WTC11 (cell line): ENCODE measurements around the gene SNX1. TPM values are rescaled to one million over a fixed set of nuclear protein-coding genes. Genes with fewer than 3 reads are reported as not detected.

Experiments
- ATAC-seq: fragments of 200-7000 bp; cut with Tn5 transposase; 2 replicates; pipeline ENCODE4 v1.10.0; 2021; ENCODE audit warnings: mild to moderate bottlenecking, moderate library complexity
- CTCF ChIA-PET: fragments of 300-600 bp; sonication (Branson Sonifier 250); formaldehyde crosslinking; loops from one replicate; lab custom pipeline; 2021; ENCODE audit warnings: antibody characterized with exemption; lab: Charles Lee
- POLR2A ChIA-PET: fragments of 350-600 bp; sonication (Branson Sonifier 250); formaldehyde crosslinking; loops from one replicate; lab custom pipeline; 2021; ENCODE audit warnings: antibody characterized with exemption; lab: Charles Lee
- DNase-seq: peaks from one replicate; pipeline ENCODE4 v3.0.0; 2021; ENCODE audit warnings: low spot score
- H3K27ac Mint-ChIP-seq: 2 replicates; pipeline ENCODE4 v1.8.0; 2021; ENCODE audit warnings: mixed read lengths
- H3K27me3 Mint-ChIP-seq: 2 replicates; pipeline ENCODE4 v1.8.0; 2021; ENCODE audit warnings: low read depth, mild to moderate bottlenecking, moderate library complexity, mixed read lengths
- H3K36me3 Mint-ChIP-seq: 2 replicates; pipeline ENCODE4 v1.8.0; 2021; ENCODE audit warnings: mixed read lengths
- H3K4me1 Mint-ChIP-seq: 2 replicates; pipeline ENCODE4 v1.8.0; 2022; ENCODE audit warnings: mixed read lengths
- H3K4me3 Mint-ChIP-seq: 2 replicates; pipeline ENCODE4 v1.8.0; 2021; ENCODE audit warnings: mild to moderate bottlenecking, moderate library complexity, mixed read lengths
- H3K9me3 Mint-ChIP-seq: 2 replicates; pipeline ENCODE4 v1.8.0; 2021; ENCODE audit warnings: mixed read lengths
- ATF2 ChIP-seq: sonication (generic); formaldehyde crosslinking; IDR thresholded peaks from 2 replicates; pipeline ENCODE4 v1.8.1; 2022; ENCODE audit warnings: low read depth, missing genetic modification reagents, borderline replicate concordance
- CBFB ChIP-seq: sonication (generic); formaldehyde crosslinking; IDR thresholded peaks from 2 replicates; pipeline ENCODE4 v1.8.1; 2022; ENCODE audit warnings: mild to moderate bottlenecking, low read depth, missing genetic modification reagents
- CREM ChIP-seq: sonication (generic); formaldehyde crosslinking; IDR thresholded peaks from 2 replicates; pipeline ENCODE4 v1.8.1; 2022; ENCODE audit warnings: mild to moderate bottlenecking, missing genetic modification reagents, moderate library complexity
- EMX1 ChIP-seq: fragments of 250-450 bp; sonication (Bioruptor Pico); IDR thresholded peaks from 2 replicates; pipeline ENCODE4 v1.8.0; 2021; ENCODE audit warnings: mild to moderate bottlenecking
- ESRRA ChIP-seq: sonication (generic); formaldehyde crosslinking; IDR thresholded peaks from 2 replicates; pipeline ENCODE4 v1.8.1; 2022; ENCODE audit warnings: mild to moderate bottlenecking, missing genetic modification reagents, borderline replicate concordance
- FOXK1 ChIP-seq: sonication (generic); formaldehyde crosslinking; IDR thresholded peaks from 2 replicates; pipeline ENCODE4 v1.8.0; 2022; ENCODE audit warnings: mild to moderate bottlenecking, moderate library complexity, missing genetic modification reagents
- GABPB1 ChIP-seq: sonication (generic); formaldehyde crosslinking; IDR thresholded peaks from 2 replicates; pipeline ENCODE4 v1.8.1; 2023; ENCODE audit warnings: mild to moderate bottlenecking, missing genetic modification reagents
- JUN ChIP-seq: sonication (generic); formaldehyde crosslinking; IDR thresholded peaks from 2 replicates; pipeline ENCODE4 v1.8.0; 2023; ENCODE audit warnings: mild to moderate bottlenecking, missing genetic modification reagents
- MAX ChIP-seq: sonication (generic); formaldehyde crosslinking; IDR thresholded peaks from 2 replicates; pipeline ENCODE4 v1.8.0; 2022; ENCODE audit warnings: mild to moderate bottlenecking, missing genetic modification reagents
- MXD4 ChIP-seq: fragments of 250-450 bp; sonication (Bioruptor Pico); IDR thresholded peaks from 2 replicates; pipeline ENCODE4 v1.8.0; 2021; ENCODE audit warnings: mild to moderate bottlenecking, moderate library complexity, borderline replicate concordance
- MYBL2 ChIP-seq: sonication (generic); formaldehyde crosslinking; IDR thresholded peaks from 2 replicates; pipeline ENCODE4 v1.8.1; 2023; ENCODE audit warnings: mild to moderate bottlenecking, moderate library complexity, missing genetic modification reagents
- NFATC4 ChIP-seq: fragments of 250-450 bp; sonication (Bioruptor Pico); IDR thresholded peaks from 2 replicates; pipeline ENCODE4 v1.9.0; 2021; ENCODE audit warnings: mild to moderate bottlenecking
- NFYB ChIP-seq: sonication (generic); formaldehyde crosslinking; conservative IDR thresholded peaks from 2 replicates; pipeline ENCODE4 v1.8.0; 2022; ENCODE audit warnings: low read depth, missing genetic modification reagents
- NR1H2 ChIP-seq: sonication (generic); formaldehyde crosslinking; IDR thresholded peaks from 2 replicates; pipeline ENCODE4 v1.9.0; 2021; ENCODE audit warnings: mild to moderate bottlenecking, moderate library complexity, missing genetic modification reagents
- SMAD4 ChIP-seq: sonication (generic); formaldehyde crosslinking; IDR thresholded peaks from 2 replicates; pipeline ENCODE4 v1.8.0; 2022; ENCODE audit warnings: mild to moderate bottlenecking, missing genetic modification reagents
- ZNF138 ChIP-seq: sonication (generic); formaldehyde crosslinking; conservative IDR thresholded peaks from 2 replicates; pipeline ENCODE4 v1.8.1; 2022; ENCODE audit warnings: mild to moderate bottlenecking, moderate library complexity, missing genetic modification reagents
- ZNF232 ChIP-seq: sonication (generic); formaldehyde crosslinking; IDR thresholded peaks from 2 replicates; pipeline ENCODE4 v1.8.0; 2022; ENCODE audit warnings: mild to moderate bottlenecking, missing genetic modification reagents
- ZNF671 ChIP-seq: fragments of 250-450 bp; sonication (Bioruptor Pico); IDR thresholded peaks from 2 replicates; pipeline ENCODE4 v1.8.0; 2021; ENCODE audit warnings: mild to moderate bottlenecking
- total RNA-seq: library from RNA; stranded (reverse); gene quantifications from 3 replicates; pipeline ENCODE4 v1.2.3, GENCODE V29; 2021
- TF ChIP-seq, protein P1 (sequence below): fragments of 250-450 bp; sonication (Bioruptor Pico); IDR thresholded peaks from 2 replicates; pipeline ENCODE4 v1.8.0; 2021; ENCODE audit warnings: mild to moderate bottlenecking
- TF ChIP-seq, protein P2 (sequence below): sonication (generic); formaldehyde crosslinking; IDR thresholded peaks from 2 replicates; pipeline ENCODE4 v1.8.1; 2023; ENCODE audit warnings: mild to moderate bottlenecking, missing genetic modification reagents, moderate library complexity
- TF ChIP-seq, protein P3 (sequence below): sonication (generic); formaldehyde crosslinking; IDR thresholded peaks from 2 replicates; pipeline ENCODE4 v1.8.1; 2022; ENCODE audit warnings: missing genetic modification reagents, borderline replicate concordance

Gene SNX1
- total RNA-seq, 1 experiment from 2014 or later = 65.7 TPM

DNA sequence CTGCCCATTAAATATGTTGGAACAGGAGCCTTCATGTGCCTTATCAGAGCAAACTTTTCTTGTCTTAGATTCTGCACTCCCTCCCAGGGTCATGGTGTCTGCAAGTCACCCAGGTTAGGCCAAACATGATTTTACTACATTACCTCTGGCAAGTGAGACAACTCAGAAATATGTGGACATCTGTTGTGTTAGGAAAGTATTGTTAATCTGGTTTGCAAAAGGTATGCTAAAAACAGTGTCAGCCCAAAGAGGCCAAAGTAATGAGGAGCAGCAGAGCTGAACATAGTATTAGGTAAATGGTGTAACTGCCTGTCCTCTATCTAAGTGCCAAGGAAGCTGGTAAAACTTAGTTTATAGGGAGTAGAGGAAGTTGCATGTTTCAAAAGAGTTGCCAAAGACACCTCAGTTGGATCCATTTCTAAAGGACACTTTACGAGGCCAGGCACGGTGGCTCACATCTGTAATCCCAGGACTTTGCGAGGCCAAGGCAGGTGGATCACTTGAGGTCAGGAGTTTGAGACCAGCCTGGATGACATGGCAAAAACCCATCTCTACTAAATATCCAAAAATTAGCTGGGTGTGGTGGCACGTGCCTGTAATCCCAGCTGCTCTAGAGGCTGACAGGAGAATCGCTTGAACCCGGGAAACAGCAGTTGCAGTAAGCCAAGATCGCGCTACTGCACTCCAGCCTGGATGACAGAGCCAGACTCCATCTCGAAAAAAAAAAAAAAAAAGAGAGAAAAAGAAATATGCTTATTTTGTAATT, 89.5 kb downstream of the SNX1 start:
- TF ChIP-seq FOXK1 = no peak
- TF ChIP-seq EMX1 (CRISPR knock-in tag) = no peak
- TF ChIP-seq CREM = no peak
- no peak for TF ChIP-seq CBFB (CRISPR knock-in tag)
- TF ChIP-seq ZNF138 (CRISPR knock-in tag) = no peak
- TF ChIP-seq, protein P1, sequence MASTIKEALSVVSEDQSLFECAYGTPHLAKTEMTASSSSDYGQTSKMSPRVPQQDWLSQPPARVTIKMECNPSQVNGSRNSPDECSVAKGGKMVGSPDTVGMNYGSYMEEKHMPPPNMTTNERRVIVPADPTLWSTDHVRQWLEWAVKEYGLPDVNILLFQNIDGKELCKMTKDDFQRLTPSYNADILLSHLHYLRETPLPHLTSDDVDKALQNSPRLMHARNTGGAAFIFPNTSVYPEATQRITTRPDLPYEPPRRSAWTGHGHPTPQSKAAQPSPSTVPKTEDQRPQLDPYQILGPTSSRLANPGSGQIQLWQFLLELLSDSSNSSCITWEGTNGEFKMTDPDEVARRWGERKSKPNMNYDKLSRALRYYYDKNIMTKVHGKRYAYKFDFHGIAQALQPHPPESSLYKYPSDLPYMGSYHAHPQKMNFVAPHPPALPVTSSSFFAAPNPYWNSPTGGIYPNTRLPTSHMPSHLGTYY (CRISPR knock-in tag) = no peak
- TF ChIP-seq GABPB1 = no peak
- TF ChIP-seq, protein P2, sequence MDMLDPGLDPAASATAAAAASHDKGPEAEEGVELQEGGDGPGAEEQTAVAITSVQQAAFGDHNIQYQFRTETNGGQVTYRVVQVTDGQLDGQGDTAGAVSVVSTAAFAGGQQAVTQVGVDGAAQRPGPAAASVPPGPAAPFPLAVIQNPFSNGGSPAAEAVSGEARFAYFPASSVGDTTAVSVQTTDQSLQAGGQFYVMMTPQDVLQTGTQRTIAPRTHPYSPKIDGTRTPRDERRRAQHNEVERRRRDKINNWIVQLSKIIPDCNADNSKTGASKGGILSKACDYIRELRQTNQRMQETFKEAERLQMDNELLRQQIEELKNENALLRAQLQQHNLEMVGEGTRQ (CRISPR knock-in tag) = no peak
- no peak for TF ChIP-seq MXD4 (CRISPR knock-in tag)
- Mint-ChIP-seq H3K9me3 (no peaks in the 10 kb centered on the region), H3K27me3 (no peaks in the 10 kb centered on the region), H3K36me3 (peaks cover 2% of the 10 kb centered on the region; the same call in 1 of the 2 replicates), H3K27ac (no peak overlapping the region), H3K4me1 (no peaks in the 10 kb centered on the region), H3K4me3 (no peak overlapping the region)
- CTCF ChIA-PET = interaction anchor here (0.5 kb wide), 1 partner anchor 12 kb away, joined by 3 read pairs; no protein-coding TSS in a partner anchor
- no peak for DNase-seq
- ATAC-seq = no peak
- POLR2A ChIA-PET = no interaction called here

DNA sequence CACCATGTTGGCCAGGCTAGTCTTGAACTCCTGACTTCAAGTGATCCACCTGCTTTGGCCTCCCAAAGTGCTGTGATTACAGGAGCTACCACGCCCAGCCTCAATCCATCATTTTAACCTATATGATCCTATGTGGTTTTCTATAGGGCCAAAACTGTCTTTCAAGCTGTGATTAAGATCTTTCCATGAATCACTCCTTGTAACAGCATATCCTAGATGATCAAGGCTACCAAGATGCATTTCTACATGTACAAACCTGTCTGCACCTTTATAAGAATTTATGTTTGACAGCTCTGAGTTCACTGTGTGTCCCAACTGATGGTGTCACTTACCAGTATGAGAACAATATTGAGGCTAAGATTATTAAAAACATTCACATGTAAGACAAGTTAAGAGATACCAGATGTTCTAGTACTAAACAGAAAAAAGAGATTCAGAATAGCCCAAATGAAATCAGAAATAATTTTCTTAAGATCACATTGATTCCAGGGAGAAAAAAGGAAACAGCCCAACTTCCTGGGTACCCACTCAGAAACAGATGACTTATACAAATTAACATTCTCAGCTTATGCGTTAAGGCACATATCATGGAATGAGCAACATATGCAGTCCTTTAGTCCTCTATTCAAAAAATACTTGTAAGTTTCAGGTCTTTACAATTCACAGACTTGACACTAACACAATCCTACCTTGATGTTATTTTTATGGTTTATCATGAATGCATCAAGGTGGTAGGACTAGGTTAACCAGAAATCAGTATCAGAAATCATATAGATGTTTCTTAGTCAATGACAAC, 91.8 kb downstream of the SNX1 start:
- DNase-seq (no peak), ATAC-seq (no peak)
- H3K27me3 Mint-ChIP-seq = no peaks in the 10 kb centered on the region
- H3K36me3 Mint-ChIP-seq = peaks cover 2% of the 10 kb centered on the region; the same call in 1 of the 2 replicates
- ChIA-PET CTCF (no interaction called here), POLR2A (interaction anchor here (0.5 kb wide), 1 partner anchor 590 kb away, joined by 3 read pairs; no protein-coding TSS in a partner anchor)
- TF ChIP-seq, protein P2 (CRISPR knock-in tag) = no peak
- TF ChIP-seq NFYB (CRISPR knock-in tag) (no peak), ESRRA (CRISPR knock-in tag) (no peak), ZNF232 (CRISPR knock-in tag) (no peak), MYBL2 (no peak), NFATC4 (CRISPR knock-in tag) (no peak), ATF2 (CRISPR knock-in tag) (no peak), NR1H2 (CRISPR knock-in tag) (no peak), SMAD4 (no peak), ZNF671 (no peak), ZNF138 (CRISPR knock-in tag) (no peak), JUN (CRISPR knock-in tag) (no peak), MAX (CRISPR knock-in tag) (no peak)
- TF ChIP-seq, protein P3, sequence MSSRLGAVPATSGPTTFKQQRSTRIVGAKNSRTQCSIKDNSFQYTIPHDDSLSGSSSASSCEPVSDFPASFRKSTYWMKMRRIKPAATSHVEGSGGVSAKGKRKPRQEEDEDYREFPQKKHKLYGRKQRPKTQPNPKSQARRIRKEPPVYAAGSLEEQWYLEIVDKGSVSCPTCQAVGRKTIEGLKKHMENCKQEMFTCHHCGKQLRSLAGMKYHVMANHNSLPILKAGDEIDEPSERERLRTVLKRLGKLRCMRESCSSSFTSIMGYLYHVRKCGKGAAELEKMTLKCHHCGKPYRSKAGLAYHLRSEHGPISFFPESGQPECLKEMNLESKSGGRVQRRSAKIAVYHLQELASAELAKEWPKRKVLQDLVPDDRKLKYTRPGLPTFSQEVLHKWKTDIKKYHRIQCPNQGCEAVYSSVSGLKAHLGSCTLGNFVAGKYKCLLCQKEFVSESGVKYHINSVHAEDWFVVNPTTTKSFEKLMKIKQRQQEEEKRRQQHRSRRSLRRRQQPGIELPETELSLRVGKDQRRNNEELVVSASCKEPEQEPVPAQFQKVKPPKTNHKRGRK (CRISPR knock-in tag) = no peak
- H3K4me1 Mint-ChIP-seq = no peaks in the 10 kb centered on the region
- H3K9me3 Mint-ChIP-seq = no peaks in the 10 kb centered on the region
- H3K4me3 Mint-ChIP-seq = no peak overlapping the region
- H3K27ac Mint-ChIP-seq = no peak overlapping the region
